GM19099 (cell line): ENCODE measurements around the gene HDAC4.

ENCODE experiments used
- POLR2A ChIP-seq: IDR thresholded peaks from 3 replicates; pipeline ENCODE4 v1.6.1; 2011; ENCODE audit warnings: low read depth; ENCODE audit not compliant: insufficient read length; ENCODE audit errors: extremely low read depth

The HDAC4 gene

GRCh38 chr2:239385096-239386000 is 15.5 kb downstream of the HDAC4 start:
- TF ChIP-seq POLR2A, result no peak

- no peak for TF ChIP-seq POLR2A
Observed at GRCh38 chr2:239383759-239384156, 17.1 kb downstream of the HDAC4 start.

- no peak for TF ChIP-seq POLR2A
Observed at GRCh38 chr2:239383036-239383758, 17.6 kb downstream of the HDAC4 start.

GRCh38 chr2:239382384-239382880 is 18.4 kb downstream of the HDAC4 start:
- TF ChIP-seq POLR2A, result no peak

GRCh38 chr2:239381709-239382134 is 19.1 kb downstream of the HDAC4 start:
- TF ChIP-seq POLR2A, result no peak

GRCh38 chr2:239380831-239381708 is 19.8 kb downstream of the HDAC4 start:
- no peak for TF ChIP-seq POLR2A

- TF ChIP-seq POLR2A, result no peak
Observed at GRCh38 chr2:239379641-239380170, 21.1 kb downstream of the HDAC4 start.

- no peak for TF ChIP-seq POLR2A
Observed at GRCh38 chr2:239378918-239379640, 21.7 kb downstream of the HDAC4 start.

GRCh38 chr2:239378021-239378917 is 22.6 kb downstream of the HDAC4 start:
- TF ChIP-seq POLR2A, result no peak

- TF ChIP-seq POLR2A, result no peak
Observed at GRCh38 chr2:239377591-239377990, 23.2 kb downstream of the HDAC4 start.

GRCh38 chr2:239376942-239377531 is 23.8 kb downstream of the HDAC4 start:
- TF ChIP-seq POLR2A, result no peak

- no peak for TF ChIP-seq POLR2A
Observed at GRCh38 chr2:239376351-239376750, 24.5 kb downstream of the HDAC4 start.
